GM20000 (cell line): ENCODE data around the gene OR13C2.
"Not testable (repeated sequence)": the region's sequence is repeated elsewhere in the genome, so short reads cannot be mapped to it uniquely, and the experiment has no call there.

ENCODE experiments used
- DNase-seq: peaks from one replicate; pipeline ENCODE4 v3.0.0; 2012; ENCODE audit warnings: low spot score
- CTCF ChIP-seq: IDR thresholded peaks from 2 replicates; pipeline ENCODE4 v1.5.1; 2012; ENCODE audit warnings: mild to moderate bottlenecking, control low read depth; ENCODE audit errors: extremely low read depth, missing control alignments

The OR13C2 gene

GRCh38 chr9:104604801-104605200, 626 bp downstream of the OR13C2 start:
- no peak for DNase-seq
- no peak for TF ChIP-seq CTCF

- DNase-seq: not testable (repeated sequence)
Observed at GRCh38 chr9:104599313-104599712, 6.1 kb downstream of the OR13C2 start, which contains the start of gene OR13C5. OR13C5 (minus strand) TSS chr9:104599413; CDS start chr9:104599413, 0 bp downstream.

GRCh38 chr9:104598749-104599148, 6.7 kb downstream of the OR13C2 start:
- DNase-seq: not testable (repeated sequence)

GRCh38 chr9:104589626-104590025, 15.8 kb downstream of the OR13C2 start:
- no peak for DNase-seq
- no peak for TF ChIP-seq CTCF

GRCh38 chr9:104586496-104587180, 18.8 kb downstream of the OR13C2 start:
- no peak for DNase-seq
- no peak for TF ChIP-seq CTCF

GRCh38 chr9:104580562-104580961, 24.9 kb downstream of the OR13C2 start:
- TF ChIP-seq CTCF: no peak
- no peak for DNase-seq

- TF ChIP-seq CTCF: no peak
- DNase-seq: no peak
Observed at GRCh38 chr9:104577263-104577662, 28.2 kb downstream of the OR13C2 start.

- no peak for DNase-seq
- no peak for TF ChIP-seq CTCF
Observed at GRCh38 chr9:104575456-104575855, 30.0 kb downstream of the OR13C2 start.

GRCh38 chr9:104572612-104573011, 32.8 kb downstream of the OR13C2 start:
- DNase-seq: no peak
- no peak for TF ChIP-seq CTCF
